ENCODE results near the gene FAM111B.

DNA sequence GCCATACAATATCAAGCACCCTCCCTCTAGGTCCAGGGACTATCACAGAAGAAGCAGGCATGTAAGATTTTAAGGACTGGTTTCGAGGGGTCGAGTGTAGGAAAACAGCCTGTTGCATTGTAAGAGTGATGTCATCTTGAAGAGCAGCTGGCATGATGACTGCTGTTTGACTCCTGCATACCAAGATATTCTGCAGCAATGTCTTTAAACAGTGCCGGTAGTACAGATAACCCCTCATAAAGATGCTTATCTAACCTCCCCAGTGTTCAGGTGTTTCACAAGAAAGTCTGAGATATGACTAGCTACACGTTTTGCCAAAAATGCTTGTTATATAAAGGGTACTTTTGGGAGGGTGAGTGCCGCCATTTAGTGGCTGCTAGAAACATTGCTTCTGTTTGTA lies 47.6 kb downstream of the FAM111B start:
- TF ChIP-seq, protein P1, sequence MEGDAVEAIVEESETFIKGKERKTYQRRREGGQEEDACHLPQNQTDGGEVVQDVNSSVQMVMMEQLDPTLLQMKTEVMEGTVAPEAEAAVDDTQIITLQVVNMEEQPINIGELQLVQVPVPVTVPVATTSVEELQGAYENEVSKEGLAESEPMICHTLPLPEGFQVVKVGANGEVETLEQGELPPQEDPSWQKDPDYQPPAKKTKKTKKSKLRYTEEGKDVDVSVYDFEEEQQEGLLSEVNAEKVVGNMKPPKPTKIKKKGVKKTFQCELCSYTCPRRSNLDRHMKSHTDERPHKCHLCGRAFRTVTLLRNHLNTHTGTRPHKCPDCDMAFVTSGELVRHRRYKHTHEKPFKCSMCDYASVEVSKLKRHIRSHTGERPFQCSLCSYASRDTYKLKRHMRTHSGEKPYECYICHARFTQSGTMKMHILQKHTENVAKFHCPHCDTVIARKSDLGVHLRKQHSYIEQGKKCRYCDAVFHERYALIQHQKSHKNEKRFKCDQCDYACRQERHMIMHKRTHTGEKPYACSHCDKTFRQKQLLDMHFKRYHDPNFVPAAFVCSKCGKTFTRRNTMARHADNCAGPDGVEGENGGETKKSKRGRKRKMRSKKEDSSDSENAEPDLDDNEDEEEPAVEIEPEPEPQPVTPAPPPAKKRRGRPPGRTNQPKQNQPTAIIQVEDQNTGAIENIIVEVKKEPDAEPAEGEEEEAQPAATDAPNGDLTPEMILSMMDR (IDR thresholded peaks at IDR 0.05): no peak
- TF ChIP-seq POLR2A (IDR thresholded peaks at IDR 0.05): no peak

Data from Peyer's patch (tissue), 4 donors.